ENCODE data around the gene ADH7.

GRCh38 chr4:99430106-99430505, 5.0 kb downstream of the ADH7 start:
- no peak for TF ChIP-seq EZH2phosphoT487 (IDR thresholded peaks at IDR 0.05; ENCODE audit: insufficient read depth, low read depth)
- TF ChIP-seq EZH2 (IDR thresholded peaks at IDR 0.05; ENCODE audit: insufficient read depth, poor library complexity, severe bottlenecking) = no peak

All from GM23248 (cell line).